CD4-positive, alpha-beta memory T cell (primary cell): Measurements from ENCODE around the gene STYXL2. TPM values are rescaled to one million over a fixed set of nuclear protein-coding genes. Genes with fewer than 3 reads are reported as not detected.

Source experiments
- CTCF ChIA-PET: fragments of 350-600 bp; sonication (Branson Sonifier 250); formaldehyde crosslinking; loops from one replicate; lab custom pipeline; 2021; ENCODE audit warnings: inconsistent platforms; ENCODE audit not compliant: partially characterized antibody; lab: Charles Lee
- POLR2A ChIA-PET: fragments of 350-600 bp; sonication (Branson Sonifier 250); formaldehyde crosslinking; loops from one replicate; lab custom pipeline; 2021; ENCODE audit not compliant: partially characterized antibody; lab: Charles Lee
- DNase-seq, 5 donors: peaks; one replicate each; pipeline versions ENCODE4 v3.0.0 to v3.0.0-alpha.2; 2020 to 2022; ENCODE audit warnings: mixed read lengths in 1 of 5
- H3K27ac ChIP-seq: one replicate; pipeline ENCODE4 v1.7.0; 2013; ENCODE audit warnings: low read depth, low read length
- H3K27me3 ChIP-seq: 2 replicates; pipeline ENCODE4 v1.7.0; 2013; ENCODE audit warnings: mild to moderate bottlenecking, low read length, moderate library complexity; ENCODE audit not compliant: insufficient read depth
- H3K36me3 ChIP-seq: 2 replicates; pipeline ENCODE4 v1.7.0; 2013; ENCODE audit warnings: mild to moderate bottlenecking, low read length, moderate library complexity; ENCODE audit not compliant: insufficient read depth
- H3K4me1 ChIP-seq: 2 replicates; pipeline ENCODE4 v1.7.0; 2013; ENCODE audit warnings: mild to moderate bottlenecking, low read length, moderate library complexity; ENCODE audit not compliant: insufficient read depth
- H3K4me3 ChIP-seq, 2 donors: one replicate each; pipeline ENCODE4 v1.7.0; 2013; ENCODE audit warnings: low read length in 2 of 2, mild to moderate bottlenecking in 1 of 2
- H3K9me3 ChIP-seq, 2 donors: one replicate each; pipeline ENCODE4 v1.7.0; 2013; ENCODE audit warnings: low read length in 2 of 2, control low read depth in 1 of 2; ENCODE audit not compliant: control insufficient read depth in 1 of 2
- H3K27ac Mint-ChIP-seq, 7 donors: one replicate each; pipeline ENCODE4 v1.8.0; 2020 to 2021; ENCODE audit warnings: mixed read lengths in 7 of 7, mild to moderate bottlenecking in 6 of 7, inconsistent platforms in 3 of 7, moderate library complexity in 3 of 7
- H3K27me3 Mint-ChIP-seq, 2 donors: one replicate each; pipeline ENCODE4 v1.8.0; 2020 to 2021; ENCODE audit warnings: mixed read lengths in 2 of 2
- H3K36me3 Mint-ChIP-seq, 2 donors: one replicate each; pipeline ENCODE4 v1.8.0; 2020 to 2021; ENCODE audit warnings: mixed read lengths in 2 of 2, inconsistent platforms in 1 of 2, mild to moderate bottlenecking in 1 of 2
- H3K4me1 Mint-ChIP-seq, 4 donors: one replicate each; pipeline ENCODE4 v1.8.0; 2020 to 2021; ENCODE audit warnings: mixed read lengths in 4 of 4, mild to moderate bottlenecking in 1 of 4
- H3K4me3 Mint-ChIP-seq, 8 donors: one replicate each; pipeline ENCODE4 v1.8.0; 2020 to 2021; ENCODE audit warnings: mixed read lengths in 8 of 8, mild to moderate bottlenecking in 7 of 8, moderate library complexity in 6 of 8, inconsistent platforms in 3 of 8
- H3K9me3 Mint-ChIP-seq, 8 donors: one replicate each; pipeline ENCODE4 v1.8.0; 2020 to 2021; ENCODE audit warnings: mixed read lengths in 8 of 8, mild to moderate bottlenecking in 5 of 8, inconsistent platforms in 3 of 8, moderate library complexity in 1 of 8
- intact Hi-C: fragments of 100-400 bp; cut with micrococcal nuclease; formaldehyde crosslinking; loops from one replicate; pipeline ENCODE4 v1.15.1; 2023
- polyA plus RNA-seq, 2 donors: library from polyadenylated mRNA; unstranded; fragments of 300-500 nt; fragmentation: Illumina TruSeq; gene quantifications; one replicate each; pipeline ENCODE4 v1.2.3, GENCODE V29; 2021
- total RNA-seq, 2 experiments: library from RNA; stranded (reverse); gene quantifications; one replicate each; pipeline ENCODE4 v1.2.3, GENCODE V29; 2021

STYXL2 gene
- total and polyA plus RNA-seq, 4 experiments from 2014 or later, result not detected

- no peaks in the 10 kb centered on the region for H3K36me3 ChIP-seq
- no peaks in the 10 kb centered on the region for H3K9me3 ChIP-seq
- H3K27ac ChIP-seq, result no peak overlapping the region
- no peaks in the 10 kb centered on the region for H3K27me3 ChIP-seq
- Mint-ChIP-seq H3K4me3 (peak overlapping the region in 1 of 8 donors; percentile 9), H3K27me3 (peaks cover 3 to 4% of the 10 kb centered on the region in 2 donors), H3K9me3 (no peaks in the 10 kb centered on the region), H3K27ac (peak overlapping the region in 1 of 7 donors; percentile 67), H3K36me3 (peaks cover 3 to 30% of the 10 kb centered on the region in 2 donors), H3K4me1 (peaks cover 17 to 27% (median 23%) of the 10 kb centered on the region in 4 donors)
- ChIA-PET CTCF (interaction anchor here (1.0 to 2.0 kb wide), 4 partner anchors 17 to 143 kb away, joined by 3 to 7 read pairs (median 4); no protein-coding TSS in a partner anchor), POLR2A (no interaction called here)
- intact Hi-C loops, result no loop called here
- no peak for DNase-seq
- no peak overlapping the region for H3K4me3 ChIP-seq
- H3K4me1 ChIP-seq, result peaks cover 10% of the 10 kb centered on the region
These were observed 16.6 kb upstream of the STYXL2 start for GRCh38 chr1:167077128-167077867.

DNA sequence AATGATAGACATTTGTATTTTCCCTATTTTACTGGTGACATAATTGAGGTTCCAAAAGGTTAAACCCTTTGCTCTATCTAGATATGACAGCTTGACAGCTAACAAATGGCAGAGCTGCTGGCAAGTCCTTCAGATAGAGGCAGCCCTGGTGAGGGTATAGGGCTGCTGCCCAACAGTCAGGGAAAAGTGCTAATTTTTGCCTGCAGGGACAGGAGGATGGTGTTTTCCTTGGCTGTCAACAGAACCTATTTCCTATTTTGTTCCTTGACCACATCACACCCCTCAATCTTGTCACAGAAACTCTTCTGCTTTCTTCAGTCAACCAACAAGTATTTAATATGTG lies 16.0 kb upstream of the STYXL2 start:
- POLR2A ChIA-PET, result no interaction called here
- intact Hi-C loops, result no loop called here
- H3K27me3 Mint-ChIP-seq, result peaks cover 3 to 4% of the 10 kb centered on the region in 2 donors

GRCh38 chr1:167081594-167082156 lies 12.2 kb upstream of the STYXL2 start:
- Histone ChIP-seq H3K9me3 (no peaks in the 10 kb centered on the region), H3K4me1 (peaks cover under 1% of the 10 kb centered on the region), H3K27me3 (no peaks in the 10 kb centered on the region), H3K4me3 (no peak overlapping the region), H3K27ac (no peak overlapping the region), H3K36me3 (no peaks in the 10 kb centered on the region)
- CTCF ChIA-PET, result no interaction called here
- intact Hi-C loops, result no loop called here
- Mint-ChIP-seq H3K27ac (peak overlapping the region in 1 of 7 donors; percentile 43), H3K36me3 (peaks cover 3 to 27% of the 10 kb centered on the region in 2 donors), H3K9me3 (no peaks in the 10 kb centered on the region), H3K4me3 (no peak overlapping the region), H3K4me1 (peaks cover 3 to 12% (median 6%) of the 10 kb centered on the region in 4 donors), H3K27me3 (peaks cover 0 to 3% of the 10 kb centered on the region in 2 donors)
- POLR2A ChIA-PET, result no interaction called here
- no peak for DNase-seq

More for the DNA sequence above, 16.0 kb upstream of the STYXL2 start:
- H3K27ac Mint-ChIP-seq, result no peak overlapping the region
- no peak overlapping the region for H3K27ac ChIP-seq
- H3K9me3 ChIP-seq, result no peaks in the 10 kb centered on the region
- H3K36me3 ChIP-seq, result no peaks in the 10 kb centered on the region
- no peak for DNase-seq
- peaks cover 10% of the 10 kb centered on the region for H3K4me1 ChIP-seq
- H3K4me1 Mint-ChIP-seq, result peaks cover 17 to 28% (median 23%) of the 10 kb centered on the region in 4 donors
- H3K4me3 Mint-ChIP-seq, result no peak overlapping the region
- CTCF ChIA-PET, result interaction anchor here (1.0 kb wide), 1 partner anchor 18 kb away, joined by 4 read pairs; no protein-coding TSS in a partner anchor
- no peak overlapping the region for H3K4me3 ChIP-seq
- H3K27me3 ChIP-seq, result no peaks in the 10 kb centered on the region
- peaks cover 3 to 30% of the 10 kb centered on the region in 2 donors for H3K36me3 Mint-ChIP-seq
- H3K9me3 Mint-ChIP-seq, result no peaks in the 10 kb centered on the region

GRCh38 chr1:167082511-167083027 lies 11.3 kb upstream of the STYXL2 start:
- no peak overlapping the region for H3K4me3 Mint-ChIP-seq
- Histone ChIP-seq H3K27ac (no peak overlapping the region), H3K4me1 (peaks cover 6% of the 10 kb centered on the region), H3K9me3 (no peaks in the 10 kb centered on the region), H3K4me3 (no peak overlapping the region), H3K27me3 (no peaks in the 10 kb centered on the region), H3K36me3 (no peaks in the 10 kb centered on the region)
- ChIA-PET CTCF (interaction anchor here (1.1 kb wide), 1 partner anchor 16 kb away, joined by 3 read pairs; no protein-coding TSS in a partner anchor), POLR2A (no interaction called here)
- no peaks in the 10 kb centered on the region for H3K9me3 Mint-ChIP-seq
- H3K27me3 Mint-ChIP-seq, result peaks cover 0 to 3% of the 10 kb centered on the region in 2 donors
- H3K36me3 Mint-ChIP-seq, result peaks cover 3 to 30% of the 10 kb centered on the region in 2 donors
- H3K27ac Mint-ChIP-seq, result no peak overlapping the region
- no peak for DNase-seq
- intact Hi-C loops, result no loop called here
- H3K4me1 Mint-ChIP-seq, result peaks cover under 1 to 9% (median 4%) of the 10 kb centered on the region in 4 donors

DNA sequence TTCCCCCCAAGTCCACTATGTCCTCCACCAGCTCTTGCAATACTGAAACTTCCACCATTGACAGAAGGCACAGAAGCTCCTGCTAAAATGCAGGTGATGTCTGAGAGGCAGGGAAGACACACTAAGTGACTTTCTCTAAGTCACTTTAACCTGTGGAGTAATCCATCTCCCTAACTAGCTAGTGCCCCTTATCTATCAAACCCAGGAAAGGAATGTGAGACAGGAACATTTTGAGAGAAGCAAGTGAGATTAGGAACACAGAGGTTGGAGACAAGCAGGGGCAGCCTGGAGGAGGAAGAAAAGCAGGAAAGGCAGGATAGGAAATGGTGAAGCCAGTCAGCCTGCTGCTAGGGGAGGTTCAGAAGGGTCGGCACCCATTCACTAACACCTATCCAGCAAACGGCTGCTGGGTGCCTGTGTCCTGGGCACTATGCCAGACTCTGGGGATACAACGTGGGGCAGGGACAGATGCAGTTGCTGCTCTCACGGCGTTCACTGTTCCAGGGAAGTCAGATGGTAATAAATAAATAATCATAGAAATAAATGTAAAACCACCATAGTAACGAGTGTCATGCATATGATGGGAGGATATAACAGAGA lies 10.7 kb upstream of the STYXL2 start:
- no peak overlapping the region for H3K4me3 ChIP-seq
- Mint-ChIP-seq H3K4me1 (peaks cover 2 to 9% (median 5%) of the 10 kb centered on the region in 4 donors), H3K27me3 (peaks cover 0 to 3% of the 10 kb centered on the region in 2 donors), H3K27ac (no peak overlapping the region), H3K36me3 (peaks cover 3 to 30% of the 10 kb centered on the region in 2 donors), H3K4me3 (no peak overlapping the region), H3K9me3 (no peaks in the 10 kb centered on the region)
- H3K4me1 ChIP-seq, result peaks cover 10% of the 10 kb centered on the region
- DNase-seq, result no peak
- no peaks in the 10 kb centered on the region for H3K36me3 ChIP-seq
- H3K9me3 ChIP-seq, result no peaks in the 10 kb centered on the region
- no peak overlapping the region for H3K27ac ChIP-seq
- ChIA-PET CTCF (interaction anchor here (1.1 kb wide), 1 partner anchor 15 kb away, joined by 3 read pairs; no protein-coding TSS in a partner anchor), POLR2A (no interaction called here)
- intact Hi-C loops, result no loop called here
- no peaks in the 10 kb centered on the region for H3K27me3 ChIP-seq

DNA sequence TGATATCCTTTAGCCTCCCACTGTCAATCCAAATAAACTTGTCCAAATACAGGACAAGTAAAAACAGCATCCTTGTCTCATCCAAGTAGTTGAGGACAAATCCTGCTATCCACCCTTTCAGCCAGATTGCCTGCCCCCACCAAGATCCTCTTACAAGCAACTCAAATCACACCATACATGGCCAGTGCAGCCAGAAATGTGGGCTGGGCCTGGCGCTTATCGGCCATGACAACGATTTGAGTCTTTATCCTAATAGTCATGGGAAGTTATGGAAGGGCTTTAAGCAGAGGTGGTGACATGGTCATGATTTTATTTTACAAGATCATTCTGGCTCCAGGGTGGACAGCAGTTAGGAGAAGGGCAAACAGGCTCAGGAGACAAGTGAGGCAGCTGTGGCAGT lies 10.0 kb upstream of the STYXL2 start:
- POLR2A ChIA-PET, result no interaction called here
- no peaks in the 10 kb centered on the region for H3K36me3 ChIP-seq
- H3K27ac ChIP-seq, result no peak overlapping the region
- peaks cover 5 to 17% (median 9%) of the 10 kb centered on the region in 4 donors for H3K4me1 Mint-ChIP-seq
- H3K4me1 ChIP-seq, result peaks cover 17% of the 10 kb centered on the region
- no peak for DNase-seq
- peaks cover 3 to 30% of the 10 kb centered on the region in 2 donors for H3K36me3 Mint-ChIP-seq
- H3K4me3 Mint-ChIP-seq, result no peak overlapping the region
- CTCF ChIA-PET, result interaction anchor here (1.3 to 1.8 kb wide), 4 partner anchors 17 to 173 kb away, joined by 4 to 6 read pairs (median 4); no protein-coding TSS in a partner anchor
- H3K4me3 ChIP-seq, result no peak overlapping the region
- H3K27me3 Mint-ChIP-seq, result peaks cover 0 to 3% of the 10 kb centered on the region in 2 donors
- no peaks in the 10 kb centered on the region for H3K27me3 ChIP-seq
- no peaks in the 10 kb centered on the region for H3K9me3 ChIP-seq
- H3K27ac Mint-ChIP-seq, result no peak overlapping the region
- no peaks in the 10 kb centered on the region for H3K9me3 Mint-ChIP-seq
- intact Hi-C loops, result no loop called here
